ENCODE measurements around the gene SSX2. TPM values are rescaled to one million over a fixed set of nuclear protein-coding genes. Genes with fewer than 3 reads are reported as not detected.
"Not testable (repeated sequence)": the region's sequence is repeated elsewhere in the genome, so short reads cannot be mapped to it uniquely, and the experiment has no call there.

SSX2 gene
- total and polyA plus RNA-seq, 2 donors (not counting 3 experiments of a cell fraction or from before 2014, with no cell fraction given), result not detected

DNA sequence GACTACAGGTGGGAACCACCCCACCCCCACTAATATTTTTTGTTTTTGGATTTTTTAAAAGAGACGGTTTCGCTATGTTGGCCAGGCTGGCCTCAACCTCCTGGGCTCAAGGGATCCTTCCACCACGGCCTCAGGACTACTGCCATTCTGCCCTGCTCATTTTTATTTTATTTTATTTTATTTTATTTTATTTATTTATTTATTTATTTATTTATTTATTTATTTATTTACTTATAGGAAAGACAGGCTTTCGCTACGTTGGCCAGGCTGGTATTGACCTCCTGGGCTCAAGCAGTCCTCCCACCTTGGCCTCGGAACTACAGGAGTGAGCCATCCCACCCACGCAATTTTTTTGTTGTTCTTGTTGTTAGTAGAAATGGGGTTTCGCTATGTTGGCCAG is 51.5 kb downstream of the SSX2 start:
- H3K27ac ChIP-seq (ENCODE audit: insufficient read depth, low read depth, low read length); H4K20me1 ChIP-seq (replicated peaks; ENCODE audit: control insufficient read depth, extremely low read depth, insufficient read depth, low read length); H3K36me3 ChIP-seq (ENCODE audit: control insufficient read depth in 2 of 2, extremely low read depth in 1 of 2, insufficient read depth in 2 of 2, low read length in 2 of 2); dilution Hi-C loops (cut with MboI; ENCODE audit: extremely low pct_ligation_motif_present, low sequenced_read_pairs); CTCF ChIA-PET; H3K9me1 ChIP-seq (replicated peaks; ENCODE audit: control insufficient read depth, extremely low read depth, insufficient read depth, low read length); H2AFZ ChIP-seq (ENCODE audit: low read depth, low read length); H3K4me3 ChIP-seq (replicated peaks in 1 of 3; ENCODE audit: insufficient read depth in 1 of 3, low read depth in 1 of 3, low read length in 3 of 3); H3K4me2 ChIP-seq (ENCODE audit: insufficient read depth, low read length); intact Hi-C loops (cut with micrococcal nuclease); H3K4me1 ChIP-seq (ENCODE audit: control insufficient read depth, extremely low read depth, insufficient read depth, low read length); POLR2A ChIA-PET; H3K27me3 ChIP-seq (ENCODE audit: control insufficient read depth in 2 of 2, insufficient read depth in 2 of 2, low read length in 2 of 2); BruUV-seq (replicated peaks); FAIRE-seq; H3K79me2 ChIP-seq (ENCODE audit: control insufficient read depth, insufficient read depth, low read length); H3K9me3 ChIP-seq (replicated peaks; ENCODE audit: control insufficient read depth, insufficient read depth, low read length); DNase-seq (ENCODE audit: low read depth, low spot score); H3K9ac ChIP-seq (replicated peaks; ENCODE audit: extremely low read depth, insufficient read depth, low read length): not testable (repeated sequence)

DNA sequence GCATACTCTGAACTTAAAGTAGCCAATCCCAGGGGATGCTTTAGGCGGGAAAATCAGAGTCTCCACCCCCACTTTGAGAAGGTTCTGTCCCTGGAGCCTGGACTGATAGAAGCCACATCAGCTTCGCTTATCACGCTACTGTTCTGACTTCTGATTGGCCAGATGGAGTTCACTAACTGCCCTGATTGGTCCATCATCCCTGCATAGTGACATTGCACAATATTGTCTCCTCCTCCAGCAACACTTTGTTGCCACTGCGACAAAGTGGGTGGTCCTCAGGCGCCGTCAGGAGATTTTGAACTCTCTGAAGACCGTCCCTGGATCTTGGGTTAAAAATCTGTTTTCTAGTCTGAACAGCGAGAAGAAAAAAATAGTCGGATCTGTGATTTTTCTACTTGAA is 52.2 kb downstream of the SSX2 start, which contains the start of gene SSX7:
TSS of gene SSX7 (minus strand) at position 101 of the 400 bp plus-strand sequence. CDS start 1,428 bp downstream, outside the sequence.
- H3K4me3 ChIP-seq (replicated peaks in 1 of 3; ENCODE audit: insufficient read depth in 1 of 3, low read depth in 1 of 3, low read length in 3 of 3), result not testable (repeated sequence)

DNA sequence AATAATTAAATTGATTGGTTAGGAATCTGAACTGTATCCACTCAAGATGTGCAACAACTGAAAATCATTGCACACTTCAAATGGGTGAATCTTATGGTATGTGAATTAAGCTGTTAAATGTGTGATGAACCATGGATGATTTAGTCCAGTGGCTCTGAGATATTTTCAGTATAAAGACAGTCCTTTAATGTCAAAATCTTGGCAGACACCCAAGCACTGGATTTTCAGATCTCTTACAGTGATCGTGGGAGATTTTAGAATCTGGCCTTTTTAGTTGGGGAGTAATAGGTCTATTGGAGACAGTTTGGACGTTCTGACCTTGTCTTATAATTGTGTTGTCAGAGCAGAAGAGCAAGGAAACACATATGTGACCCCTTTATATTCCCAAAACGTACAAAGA is 56.3 kb downstream of the SSX2 start:
- FAIRE-seq; H3K4me2 ChIP-seq (ENCODE audit: insufficient read depth, low read length); H4K20me1 ChIP-seq (replicated peaks; ENCODE audit: control insufficient read depth, extremely low read depth, insufficient read depth, low read length); CTCF ChIA-PET; dilution Hi-C loops (cut with MboI; ENCODE audit: extremely low pct_ligation_motif_present, low sequenced_read_pairs); DNase-seq (ENCODE audit: low read depth, low spot score); BruUV-seq (replicated peaks); H3K9me3 ChIP-seq (replicated peaks; ENCODE audit: control insufficient read depth, insufficient read depth, low read length); H3K4me3 ChIP-seq (replicated peaks in 1 of 3; ENCODE audit: insufficient read depth in 1 of 3, low read depth in 1 of 3, low read length in 3 of 3); H3K27ac ChIP-seq (ENCODE audit: insufficient read depth, low read depth, low read length); H3K9me1 ChIP-seq (replicated peaks; ENCODE audit: control insufficient read depth, extremely low read depth, insufficient read depth, low read length); H3K9ac ChIP-seq (replicated peaks; ENCODE audit: extremely low read depth, insufficient read depth, low read length); POLR2A ChIA-PET; H3K79me2 ChIP-seq (ENCODE audit: control insufficient read depth, insufficient read depth, low read length); H3K4me1 ChIP-seq (ENCODE audit: control insufficient read depth, extremely low read depth, insufficient read depth, low read length); H3K27me3 ChIP-seq (ENCODE audit: control insufficient read depth in 2 of 2, insufficient read depth in 2 of 2, low read length in 2 of 2); H2AFZ ChIP-seq (ENCODE audit: low read depth, low read length); intact Hi-C loops (cut with micrococcal nuclease); H3K36me3 ChIP-seq (ENCODE audit: control insufficient read depth in 2 of 2, extremely low read depth in 1 of 2, insufficient read depth in 2 of 2, low read length in 2 of 2): not testable (repeated sequence)

More for the DNA sequence above, 52.2 kb downstream of the SSX2 start, which contains the start of gene SSX7:
- H2AFZ ChIP-seq (ENCODE audit: low read depth, low read length); H3K9me3 ChIP-seq (replicated peaks; ENCODE audit: control insufficient read depth, insufficient read depth, low read length); DNase-seq (ENCODE audit: low read depth, low spot score); H3K4me1 ChIP-seq (ENCODE audit: control insufficient read depth, extremely low read depth, insufficient read depth, low read length); CTCF ChIA-PET; H3K9me1 ChIP-seq (replicated peaks; ENCODE audit: control insufficient read depth, extremely low read depth, insufficient read depth, low read length); POLR2A ChIA-PET; dilution Hi-C loops (cut with MboI; ENCODE audit: extremely low pct_ligation_motif_present, low sequenced_read_pairs); intact Hi-C loops (cut with micrococcal nuclease); H4K20me1 ChIP-seq (replicated peaks; ENCODE audit: control insufficient read depth, extremely low read depth, insufficient read depth, low read length); H3K9ac ChIP-seq (replicated peaks; ENCODE audit: extremely low read depth, insufficient read depth, low read length); FAIRE-seq; H3K79me2 ChIP-seq (ENCODE audit: control insufficient read depth, insufficient read depth, low read length); H3K27ac ChIP-seq (ENCODE audit: insufficient read depth, low read depth, low read length); BruUV-seq (replicated peaks); H3K27me3 ChIP-seq (ENCODE audit: control insufficient read depth in 2 of 2, insufficient read depth in 2 of 2, low read length in 2 of 2); H3K36me3 ChIP-seq (ENCODE audit: control insufficient read depth in 2 of 2, extremely low read depth in 1 of 2, insufficient read depth in 2 of 2, low read length in 2 of 2); H3K4me2 ChIP-seq (ENCODE audit: insufficient read depth, low read length): not testable (repeated sequence)

DNA sequence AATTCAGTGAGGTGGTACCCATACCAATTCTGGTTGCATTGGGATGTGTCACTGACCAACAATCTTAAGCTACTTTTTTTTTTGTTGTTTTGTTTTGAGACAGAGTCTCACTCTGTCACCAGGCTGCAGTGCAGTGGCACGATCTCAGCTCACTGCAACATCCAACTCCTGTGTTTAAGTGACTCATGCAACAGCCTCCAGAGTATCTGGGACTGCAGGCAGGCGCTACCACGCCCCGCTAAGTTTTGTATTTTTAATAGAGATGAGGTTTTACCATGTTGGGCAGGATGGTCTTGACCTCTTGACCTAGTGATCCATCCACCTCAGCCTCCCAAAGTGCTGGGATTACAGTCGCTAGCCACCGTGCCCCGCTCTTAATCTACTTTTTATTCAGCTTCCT is 58.0 kb downstream of the SSX2 start:
- H3K9me1 ChIP-seq (replicated peaks; ENCODE audit: control insufficient read depth, extremely low read depth, insufficient read depth, low read length); dilution Hi-C loops (cut with MboI; ENCODE audit: extremely low pct_ligation_motif_present, low sequenced_read_pairs): not testable (repeated sequence)

More for the DNA sequence above, 58.0 kb downstream of the SSX2 start:
- H2AFZ ChIP-seq (ENCODE audit: low read depth, low read length); H3K9me3 ChIP-seq (replicated peaks; ENCODE audit: control insufficient read depth, insufficient read depth, low read length); H4K20me1 ChIP-seq (replicated peaks; ENCODE audit: control insufficient read depth, extremely low read depth, insufficient read depth, low read length); H3K27ac ChIP-seq (ENCODE audit: insufficient read depth, low read depth, low read length); POLR2A ChIA-PET; FAIRE-seq; H3K27me3 ChIP-seq (ENCODE audit: control insufficient read depth in 2 of 2, insufficient read depth in 2 of 2, low read length in 2 of 2); H3K4me3 ChIP-seq (replicated peaks in 1 of 3; ENCODE audit: insufficient read depth in 1 of 3, low read depth in 1 of 3, low read length in 3 of 3); CTCF ChIA-PET; DNase-seq (ENCODE audit: low read depth, low spot score); BruUV-seq (replicated peaks); H3K79me2 ChIP-seq (ENCODE audit: control insufficient read depth, insufficient read depth, low read length); H3K9ac ChIP-seq (replicated peaks; ENCODE audit: extremely low read depth, insufficient read depth, low read length); intact Hi-C loops (cut with micrococcal nuclease); H3K36me3 ChIP-seq (ENCODE audit: control insufficient read depth in 2 of 2, extremely low read depth in 1 of 2, insufficient read depth in 2 of 2, low read length in 2 of 2); H3K4me1 ChIP-seq (ENCODE audit: control insufficient read depth, extremely low read depth, insufficient read depth, low read length); H3K4me2 ChIP-seq (ENCODE audit: insufficient read depth, low read length): not testable (repeated sequence)

Data from endothelial cell of umbilical vein (primary cell).